ENCODE measurements around the gene MRPL53. TPM values are rescaled to one million over a fixed set of nuclear protein-coding genes. Genes with fewer than 3 reads are reported as not detected.

Gene MRPL53
- polyA plus RNA-seq, 3 donors = 48.6 to 133 (median 106) TPM

DNA sequence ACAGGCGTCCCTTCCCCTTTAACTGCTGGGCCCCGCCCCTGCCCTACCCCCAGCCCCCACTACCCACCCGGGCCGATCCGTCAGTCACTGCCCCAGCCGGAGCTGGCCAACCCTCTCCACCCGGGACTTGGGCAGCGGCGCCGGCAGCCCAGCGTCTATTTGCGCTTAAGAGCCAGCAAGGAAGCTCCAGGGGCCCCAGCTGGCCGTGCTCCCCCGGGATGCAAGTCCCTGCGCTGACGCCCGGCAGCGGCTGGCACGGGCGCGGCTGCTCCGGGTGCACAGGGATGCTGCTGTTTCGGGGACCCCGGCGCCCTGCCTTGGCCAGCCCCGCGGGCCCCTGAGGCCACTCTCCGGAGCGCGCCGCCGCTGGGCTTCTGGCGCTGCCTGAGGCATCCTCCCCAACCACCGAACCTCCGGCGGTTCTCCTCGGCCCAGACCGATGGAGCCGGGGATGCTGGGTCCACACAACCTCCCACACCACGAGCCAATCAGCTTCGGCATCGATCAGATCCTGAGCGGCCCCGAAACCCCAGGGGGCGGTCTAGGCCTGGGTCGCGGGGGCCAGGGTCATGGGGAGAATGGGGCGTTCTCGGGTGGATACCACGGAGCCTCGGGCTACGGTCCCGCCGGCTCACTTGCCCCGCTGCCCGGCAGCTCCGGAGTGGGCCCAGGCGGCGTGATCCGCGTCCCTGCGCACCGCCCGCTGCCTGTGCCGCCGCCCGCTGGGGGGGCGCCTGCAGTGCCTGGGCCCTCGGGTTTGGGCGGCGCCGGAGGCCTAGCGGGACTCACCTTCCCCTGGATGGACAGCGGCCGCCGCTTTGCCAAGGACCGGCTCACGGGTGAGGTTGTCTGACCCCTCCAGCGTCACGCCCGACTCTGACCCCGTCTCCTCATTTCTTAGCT lies 42.1 kb upstream of the MRPL53 start, which contains the start of gene TLX2:
Gene TLX2 (plus strand): TSS at position 83 of the 903 bp plus-strand sequence. CDS start 357 bp downstream, at position 440.
- H3K27ac Mint-ChIP-seq = peak within 1 kb of the TSS in 2 of 7 donors; percentile 33 to 53
- no peaks in the 10 kb centered on the region for H3K36me3 ChIP-seq (replicated peaks in 1 of 2; ENCODE audit: control insufficient read depth in 1 of 2, insufficient read depth in 2 of 2, low read length in 2 of 2)
- TF ChIP-seq, protein P1, sequence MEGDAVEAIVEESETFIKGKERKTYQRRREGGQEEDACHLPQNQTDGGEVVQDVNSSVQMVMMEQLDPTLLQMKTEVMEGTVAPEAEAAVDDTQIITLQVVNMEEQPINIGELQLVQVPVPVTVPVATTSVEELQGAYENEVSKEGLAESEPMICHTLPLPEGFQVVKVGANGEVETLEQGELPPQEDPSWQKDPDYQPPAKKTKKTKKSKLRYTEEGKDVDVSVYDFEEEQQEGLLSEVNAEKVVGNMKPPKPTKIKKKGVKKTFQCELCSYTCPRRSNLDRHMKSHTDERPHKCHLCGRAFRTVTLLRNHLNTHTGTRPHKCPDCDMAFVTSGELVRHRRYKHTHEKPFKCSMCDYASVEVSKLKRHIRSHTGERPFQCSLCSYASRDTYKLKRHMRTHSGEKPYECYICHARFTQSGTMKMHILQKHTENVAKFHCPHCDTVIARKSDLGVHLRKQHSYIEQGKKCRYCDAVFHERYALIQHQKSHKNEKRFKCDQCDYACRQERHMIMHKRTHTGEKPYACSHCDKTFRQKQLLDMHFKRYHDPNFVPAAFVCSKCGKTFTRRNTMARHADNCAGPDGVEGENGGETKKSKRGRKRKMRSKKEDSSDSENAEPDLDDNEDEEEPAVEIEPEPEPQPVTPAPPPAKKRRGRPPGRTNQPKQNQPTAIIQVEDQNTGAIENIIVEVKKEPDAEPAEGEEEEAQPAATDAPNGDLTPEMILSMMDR (IDR thresholded peaks at IDR 0.05) = no peak
- no peak within 1 kb of the TSS for H2AFZ ChIP-seq (ENCODE audit: insufficient read depth, low read depth, low read length, poor library complexity, severe bottlenecking)
- intact Hi-C loops (cut with micrococcal nuclease) = no loop called here
- peaks cover 2 to 28% (median 22%) of the 10 kb centered on the region in 7 donors for H3K9me3 Mint-ChIP-seq
- peaks cover 39% of the 10 kb centered on the region for H3K4me1 Mint-ChIP-seq
- no peaks in the 10 kb centered on the region for H3K79me2 ChIP-seq (ENCODE audit: insufficient read depth, low read length)
- H3K4me3 Mint-ChIP-seq = peak within 1 kb of the TSS; percentile 45 to 90
- no peak within 1 kb of the TSS for H3K27ac ChIP-seq (ENCODE audit: low read depth in 1 of 2, low read length in 2 of 2)
- WGBS (ENCODE audit: insufficient coverage) = 2% methylated on average over 76 of the region's 82 CpGs
- peak within 1 kb of the TSS; percentile 86 for H3K4me2 ChIP-seq (replicated peaks; ENCODE audit: extremely low read depth, low read length, poor library complexity, severe bottlenecking)
- H4K20me1 ChIP-seq (ENCODE audit: insufficient read depth, low read length) = no peaks in the 10 kb centered on the region
- peaks cover 10 to 12% of the 10 kb centered on the region in 2 donors for H3K36me3 Mint-ChIP-seq
- H3K27me3 ChIP-seq (ENCODE audit: control insufficient read depth in 2 of 2, insufficient read depth in 2 of 2, low read length in 2 of 2) = peaks cover 85 to 99% of the 10 kb centered on the region in 2 donors
- H3K9me3 ChIP-seq (replicated peaks in 1 of 2; ENCODE audit: control insufficient read depth in 1 of 2, insufficient read depth in 1 of 2, low read length in 2 of 2) = peaks cover 0 to 24% of the 10 kb centered on the region in 2 donors
- H3K9ac ChIP-seq (ENCODE audit: insufficient read depth, low read length, poor library complexity, severe bottlenecking) = no peak within 1 kb of the TSS
- H3K4me3 ChIP-seq (replicated peaks in 1 of 3; ENCODE audit: low read depth in 2 of 3, low read length in 3 of 3) = peak within 1 kb of the TSS in 1 of 3 experiments; percentile 72
- no peak for DNase-seq
- peaks cover 26 to 32% of the 10 kb centered on the region in 2 donors for H3K4me1 ChIP-seq (ENCODE audit: control insufficient read depth in 1 of 2, insufficient read depth in 2 of 2, low read length in 2 of 2)
- H3K27me3 Mint-ChIP-seq (ENCODE audit: low read depth in 3 of 3) = peaks cover 85 to 100% (median 93%) of the 10 kb centered on the region in 3 donors

DNA sequence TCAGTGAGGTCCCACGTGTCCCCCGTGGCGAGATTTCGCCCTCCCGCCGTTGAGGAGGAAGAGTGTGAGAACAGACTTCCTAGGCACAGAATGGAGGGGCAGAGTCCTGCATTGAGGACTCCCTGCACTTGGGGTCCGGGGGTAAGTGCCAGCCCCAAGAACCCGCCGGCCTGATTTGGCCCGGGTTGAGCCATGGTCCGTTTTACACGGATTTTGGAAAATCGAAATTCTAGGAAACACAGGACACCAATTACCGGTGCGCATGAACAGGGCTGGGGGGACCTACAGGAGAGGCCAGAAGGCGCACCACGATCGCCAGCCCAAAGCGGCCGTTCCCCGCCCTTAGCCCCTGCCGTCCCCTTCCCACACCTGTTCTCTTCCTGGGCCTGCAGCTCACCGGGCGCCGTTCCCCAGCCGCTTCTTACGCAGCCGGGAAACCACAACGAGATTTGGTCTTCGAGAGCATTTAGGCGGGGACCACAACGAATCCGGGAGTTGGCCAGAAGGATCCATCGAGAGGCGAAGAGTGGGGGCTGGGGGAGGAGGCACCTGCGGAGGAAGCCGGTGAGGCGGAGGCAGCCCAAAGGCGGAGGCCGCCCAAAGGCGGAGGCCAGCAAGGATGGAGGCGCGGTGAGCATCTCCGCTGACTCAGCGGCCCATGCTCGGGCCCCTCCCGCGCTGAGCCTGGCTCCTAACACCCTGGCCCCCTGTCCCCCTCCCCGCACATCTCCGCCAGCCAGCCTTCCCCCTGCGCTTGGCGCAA lies 41.3 kb upstream of the MRPL53 start:
- Histone ChIP-seq H3K9me3 (replicated peaks in 1 of 2; ENCODE audit: control insufficient read depth in 1 of 2, insufficient read depth in 1 of 2, low read length in 2 of 2) (peaks cover 0 to 20% of the 10 kb centered on the region in 2 donors), H3K4me2 (replicated peaks; ENCODE audit: extremely low read depth, low read length, poor library complexity, severe bottlenecking) (peak overlapping the region; percentile 86), H2AFZ (ENCODE audit: insufficient read depth, low read depth, low read length, poor library complexity, severe bottlenecking) (no peak overlapping the region), H3K9ac (ENCODE audit: insufficient read depth, low read length, poor library complexity, severe bottlenecking) (no peak overlapping the region), H3K36me3 (replicated peaks in 1 of 2; ENCODE audit: control insufficient read depth in 1 of 2, insufficient read depth in 2 of 2, low read length in 2 of 2) (no peaks in the 10 kb centered on the region), H4K20me1 (ENCODE audit: insufficient read depth, low read length) (no peaks in the 10 kb centered on the region), H3K79me2 (ENCODE audit: insufficient read depth, low read length) (no peaks in the 10 kb centered on the region), H3K4me3 (replicated peaks in 1 of 3; ENCODE audit: low read depth in 2 of 3, low read length in 3 of 3) (no peak overlapping the region), H3K4me1 (ENCODE audit: control insufficient read depth in 1 of 2, insufficient read depth in 2 of 2, low read length in 2 of 2) (peaks cover 26 to 32% of the 10 kb centered on the region in 2 donors), H3K27ac (ENCODE audit: low read depth in 1 of 2, low read length in 2 of 2) (no peak overlapping the region), H3K27me3 (ENCODE audit: control insufficient read depth in 2 of 2, insufficient read depth in 2 of 2, low read length in 2 of 2) (peaks cover 80 to 98% of the 10 kb centered on the region in 2 donors)
- intact Hi-C loops (cut with micrococcal nuclease) = no loop called here
- TF ChIP-seq, protein P1 (IDR thresholded peaks at IDR 0.05) = no peak
- H3K4me1 Mint-ChIP-seq = peaks cover 39% of the 10 kb centered on the region
- H3K36me3 Mint-ChIP-seq = peaks cover 10 to 14% of the 10 kb centered on the region in 2 donors
- 3% methylated on average over 51 of the region's 52 CpGs for WGBS (ENCODE audit: insufficient coverage)
- H3K4me3 Mint-ChIP-seq = peak overlapping the region in 1 of 2 donors; percentile 60
- H3K27me3 Mint-ChIP-seq (ENCODE audit: low read depth in 3 of 3) = peaks cover 81 to 100% (median 90%) of the 10 kb centered on the region in 3 donors
- DNase-seq = peak in 1 of 3 donors; percentile 17
- peaks cover 2 to 28% (median 23%) of the 10 kb centered on the region in 7 donors for H3K9me3 Mint-ChIP-seq
- H3K27ac Mint-ChIP-seq = no peak overlapping the region

Measured in CD14-positive monocyte (primary cell).